GM21825 (cell line): ENCODE data around the gene C4BPB.

ENCODE experiments used
- ATAC-seq: cut with Tn5 transposase; IDR thresholded peaks from one replicate; pipeline ENCODE4 v1.9.1; 2021; ENCODE audit warnings: mild to moderate bottlenecking, moderate library complexity; ENCODE audit not compliant: unreplicated experiment

Gene C4BPB

DNA sequence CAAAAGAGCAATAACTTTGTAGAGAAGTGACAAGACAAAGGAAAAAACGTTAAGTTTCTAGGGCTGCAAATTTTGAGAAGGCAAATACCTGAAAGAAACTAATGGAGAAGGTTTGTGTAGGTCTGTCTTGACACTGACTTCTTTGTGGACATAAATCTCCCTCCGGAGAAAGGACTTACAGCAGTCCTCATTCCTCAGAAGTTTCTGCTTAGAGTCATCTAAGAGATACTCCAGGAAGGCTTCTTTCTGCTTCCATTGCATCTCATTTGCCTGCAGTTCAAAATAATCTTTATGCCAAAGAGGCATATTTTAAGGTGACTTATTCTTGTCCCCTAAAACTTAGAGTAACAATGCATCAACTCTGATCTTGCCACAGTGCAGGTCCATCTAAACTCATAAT lies 4.4 kb upstream of the C4BPB start:
- ATAC-seq = no peak

GRCh38 chr1:207084701-207085180 lies 3.9 kb upstream of the C4BPB start:
- ATAC-seq = peak; percentile 62

DNA sequence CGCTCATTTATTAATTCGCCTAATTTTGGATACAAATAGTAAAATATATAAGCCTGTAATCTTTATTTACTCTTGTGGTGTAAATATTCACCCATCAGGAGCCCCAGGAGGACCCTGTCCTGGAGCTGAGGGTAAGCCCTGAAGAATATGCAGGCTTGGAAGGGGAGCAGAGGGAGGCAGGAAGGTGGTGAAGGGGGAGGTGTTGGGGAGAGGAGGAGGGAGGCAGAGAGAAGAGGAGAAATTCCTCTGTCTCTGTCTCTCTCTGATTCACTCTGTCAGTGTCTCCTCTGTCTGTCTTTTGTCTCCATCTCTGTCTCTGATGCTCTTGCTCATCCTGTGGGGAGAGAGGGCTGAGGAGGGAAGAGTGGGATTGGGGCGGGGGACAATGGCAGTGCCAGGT lies 2.8 kb upstream of the C4BPB start:
- no peak for ATAC-seq

DNA sequence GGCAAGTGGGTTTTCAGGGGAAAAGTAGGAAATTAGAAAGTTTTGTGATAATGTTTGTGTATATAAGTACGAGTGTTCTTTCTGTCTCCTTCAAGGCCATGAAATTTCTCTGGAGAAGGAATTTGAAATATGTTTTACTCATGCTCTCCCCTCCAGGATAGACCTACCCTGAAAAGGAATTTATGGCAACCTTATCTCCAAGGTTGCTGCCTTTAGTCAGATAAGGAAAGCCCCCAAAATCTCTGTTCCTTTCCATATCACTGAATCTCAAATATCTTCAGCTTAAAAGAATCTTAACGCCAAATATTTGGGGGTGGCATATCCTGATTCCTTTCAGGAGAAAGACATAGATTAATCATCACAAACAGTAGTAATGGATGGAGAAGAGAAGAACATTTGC lies 499 bp upstream of the C4BPB start:
- ATAC-seq = no peak

GRCh38 chr1:207089627-207090355 lies 1.1 kb downstream of the C4BPB start:
- ATAC-seq = no peak

- no peak for ATAC-seq
Measured at GRCh38 chr1:207091200-207091908, 2.7 kb downstream of the C4BPB start.

GRCh38 chr1:207093944-207094343 lies 5.3 kb downstream of the C4BPB start:
- no peak for ATAC-seq

- peak; percentile 80 for ATAC-seq
Measured at GRCh38 chr1:207097871-207098324, 9.2 kb downstream of the C4BPB start.

DNA sequence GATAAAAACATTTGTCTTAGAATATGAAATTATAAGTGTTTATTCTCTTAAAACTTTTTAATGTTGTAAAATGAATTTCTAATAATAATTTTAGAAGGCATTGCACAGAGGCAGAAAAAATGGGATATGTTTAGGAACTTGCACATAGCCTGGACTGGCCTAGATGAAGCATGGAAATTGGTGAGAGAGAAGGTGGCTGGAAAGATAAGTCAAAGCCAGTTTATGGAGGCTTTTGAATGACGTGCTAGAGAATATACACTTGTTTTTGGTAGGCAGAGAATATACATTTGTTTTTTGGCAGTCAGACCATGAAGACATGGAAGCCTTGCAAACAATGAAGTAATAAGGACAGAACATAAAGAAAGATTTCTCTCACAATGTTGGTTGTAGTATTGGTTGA lies 13.1 kb downstream of the C4BPB start:
- no peak for ATAC-seq

GRCh38 chr1:207102146-207102545 lies 13.5 kb downstream of the C4BPB start:
- no peak for ATAC-seq

GRCh38 chr1:207102659-207103058 lies 14.0 kb downstream of the C4BPB start:
- no peak for ATAC-seq

DNA sequence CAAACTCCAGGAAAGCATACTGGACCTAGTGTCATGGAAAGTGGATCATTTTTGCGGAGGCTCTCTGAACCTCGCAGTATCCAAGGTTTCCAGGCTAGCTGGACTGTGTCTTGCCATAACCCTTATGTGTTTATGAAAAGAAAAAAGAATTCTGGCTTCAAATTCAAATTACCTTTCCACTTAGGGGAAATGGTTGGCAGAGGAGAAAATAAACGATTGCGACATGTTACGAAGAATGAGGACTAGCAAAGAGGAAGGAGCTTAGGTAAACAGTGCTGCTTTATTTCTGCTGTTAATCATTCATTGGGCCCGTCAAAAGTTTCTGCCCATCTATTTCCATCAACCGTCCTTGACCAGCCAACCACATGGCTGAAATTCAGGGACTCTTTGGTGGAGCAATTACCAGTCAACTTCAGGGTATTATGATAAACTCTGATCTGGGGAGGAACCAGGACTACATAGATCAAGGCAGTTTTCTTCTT lies 15.3 kb downstream of the C4BPB start, which contains the start of gene C4BPA:
TSS of gene C4BPA (plus strand) at position 342 of the 482 bp plus-strand sequence. CDS start 8,793 bp downstream, outside the sequence.
- no peak for ATAC-seq

GRCh38 chr1:207109004-207109403 lies 20.3 kb downstream of the C4BPB start:
- no peak for ATAC-seq

- no peak for ATAC-seq
Measured at GRCh38 chr1:207112616-207113296, 24.1 kb downstream of the C4BPB start.

DNA sequence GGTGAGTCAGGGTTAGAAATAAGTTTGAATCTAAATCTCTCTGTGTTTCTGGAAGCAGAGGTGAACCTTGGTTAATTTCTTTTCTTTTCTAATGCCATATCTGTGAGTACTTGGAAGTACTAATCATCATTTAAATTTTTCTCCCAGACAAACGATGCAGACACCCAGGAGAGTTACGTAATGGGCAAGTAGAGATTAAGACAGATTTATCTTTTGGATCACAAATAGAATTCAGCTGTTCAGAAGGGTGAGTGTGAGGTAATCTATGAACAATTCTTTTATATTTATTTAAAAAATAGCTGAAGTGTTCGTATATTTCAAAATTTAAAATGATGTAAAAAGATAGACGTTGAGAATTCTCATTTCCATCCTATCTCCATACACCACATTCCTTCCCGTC lies 26.6 kb downstream of the C4BPB start:
- no peak for ATAC-seq

DNA sequence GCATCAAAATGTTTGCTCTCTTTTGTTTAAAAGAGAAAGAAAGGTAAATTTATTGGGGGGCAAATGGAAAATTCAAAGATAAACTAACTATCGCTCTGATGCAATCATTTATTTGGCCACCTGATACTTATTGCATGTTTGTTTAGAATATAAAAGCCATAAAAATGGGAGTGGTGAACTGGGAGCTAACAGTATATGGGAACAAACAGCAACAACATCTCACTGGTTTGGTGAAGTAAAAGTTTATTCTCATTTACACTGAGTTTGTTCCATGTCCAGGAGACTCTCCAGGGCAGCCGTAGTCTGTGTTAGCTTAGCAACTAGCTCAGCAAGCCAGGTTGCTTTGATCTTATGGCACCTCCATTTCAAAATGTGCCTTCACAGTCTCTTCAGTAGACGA lies 35.7 kb downstream of the C4BPB start:
- ATAC-seq = no peak

DNA sequence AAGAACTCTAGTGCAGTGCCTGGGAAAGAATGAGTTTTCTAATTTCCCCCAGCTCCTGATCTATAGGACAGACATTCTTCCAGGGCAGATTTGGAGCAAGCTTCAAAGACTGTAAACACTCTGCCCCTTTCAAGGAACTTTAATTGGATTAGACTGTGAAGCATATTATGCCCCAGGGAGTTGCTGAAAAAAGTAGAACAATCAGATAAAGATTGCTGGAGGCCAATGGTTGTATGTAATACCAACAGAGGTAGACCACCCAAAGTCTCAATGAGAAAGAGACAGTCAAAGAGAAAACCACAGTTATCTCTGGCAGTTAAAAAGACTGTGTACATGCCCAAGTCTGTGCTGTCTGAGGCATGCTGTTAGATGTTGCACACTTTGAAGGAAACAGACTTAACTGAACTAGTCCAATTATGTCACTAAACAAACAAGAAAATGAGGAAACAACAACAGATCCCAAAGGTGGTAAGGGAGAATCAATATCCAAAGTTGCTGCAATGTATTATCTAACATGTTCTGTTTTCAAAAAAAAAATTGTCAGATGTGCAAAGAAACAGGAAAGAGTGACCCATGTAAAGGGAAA lies 39.8 kb downstream of the C4BPB start:
- no peak for ATAC-seq

- ATAC-seq = no peak
Measured at GRCh38 chr1:207129053-207129452, 40.4 kb downstream of the C4BPB start.

DNA sequence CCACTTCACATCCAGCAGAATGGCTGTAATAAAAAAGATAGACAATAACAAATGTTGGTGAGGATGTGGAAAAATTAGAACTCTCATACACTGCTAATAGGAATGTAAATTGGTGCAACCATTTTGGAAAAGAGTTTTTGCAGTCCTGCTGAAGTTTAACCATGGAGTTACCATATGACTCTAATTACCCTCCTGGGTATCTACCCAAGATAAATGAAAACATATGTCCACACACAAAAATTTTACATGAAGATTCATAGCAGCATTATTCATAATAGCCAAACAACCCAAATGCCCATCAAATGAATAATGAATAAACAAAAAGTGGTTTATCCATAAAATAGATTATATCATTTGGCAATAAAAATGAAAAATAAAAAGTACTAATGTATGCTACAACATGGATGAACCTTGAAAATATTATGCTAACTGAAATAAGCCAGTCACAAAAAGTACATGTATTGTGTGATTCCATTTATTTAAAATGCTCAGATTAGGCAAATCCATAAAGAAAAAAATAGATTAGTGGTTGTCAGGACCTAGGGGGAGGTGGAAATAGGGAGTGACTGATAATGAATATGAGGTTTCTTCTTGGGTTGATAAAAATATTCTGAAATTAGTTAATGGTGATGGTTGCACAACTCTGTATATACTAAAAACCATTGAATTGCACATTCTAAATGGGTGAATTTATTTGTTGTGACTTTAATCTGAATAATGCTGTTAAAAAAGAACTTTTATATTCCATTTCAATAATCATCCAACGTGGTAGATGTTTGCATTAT lies 41.8 kb downstream of the C4BPB start:
- no peak for ATAC-seq

DNA sequence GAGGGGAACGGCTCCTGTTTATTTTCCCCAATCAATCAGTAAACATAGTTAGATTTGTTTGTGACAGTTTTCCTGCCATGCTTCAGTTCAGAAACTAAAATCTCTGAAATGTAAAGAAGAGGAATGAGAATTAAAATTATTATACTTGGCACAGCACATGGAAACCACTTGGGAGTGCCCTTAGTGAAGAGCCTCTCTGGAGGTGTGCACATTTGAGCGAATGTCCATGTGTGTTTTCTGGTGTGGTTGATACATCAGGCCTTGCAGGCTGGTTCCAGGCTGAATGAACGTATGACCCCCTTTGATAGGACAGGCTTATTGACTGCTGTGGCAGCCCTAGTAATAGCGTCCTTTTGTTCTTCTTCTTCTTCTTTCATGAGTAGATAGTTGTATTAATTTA lies 42.5 kb downstream of the C4BPB start:
- ATAC-seq = no peak
